ENCODE results near the gene COG7.

Gene COG7

DNA sequence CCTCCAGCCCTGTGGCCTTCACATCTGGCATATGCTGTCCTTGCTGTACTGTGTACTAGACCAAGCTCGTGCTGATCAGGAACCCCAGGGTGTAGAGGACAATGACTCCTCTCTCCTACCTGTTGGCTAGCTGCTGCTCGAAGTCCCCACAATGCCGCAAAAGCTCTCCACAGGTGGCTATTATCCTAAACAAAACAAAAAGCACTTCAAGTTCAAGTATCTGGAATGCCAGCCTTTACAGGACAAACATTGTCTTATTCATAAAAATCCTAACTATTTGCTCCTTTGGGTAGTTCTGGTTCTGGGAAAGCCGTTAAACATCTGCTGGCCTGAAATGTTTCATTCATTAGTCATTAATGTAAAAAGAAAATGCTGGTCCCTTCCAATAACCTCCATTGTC is 42.8 kb downstream of the COG7 start:
- Histone ChIP-seq H3K27ac (ENCODE audit: low read length) (no peak overlapping the region), H4K20me1 (ENCODE audit: insufficient read depth, low read length) (no peaks in the 10 kb centered on the region), H3K9me3 (ENCODE audit: insufficient read depth, low read length) (no peaks in the 10 kb centered on the region)

GRCh38 chr16:23409522-23409921 is 43.5 kb downstream of the COG7 start:
- Histone ChIP-seq H4K20me1 (ENCODE audit: insufficient read depth, low read length) (no peaks in the 10 kb centered on the region), H3K36me3 (replicated peaks; ENCODE audit: low read depth, low read length) (peaks cover 11% of the 10 kb centered on the region), H3K27me3 (ENCODE audit: low read depth, low read length) (no peaks in the 10 kb centered on the region), H3K4me2 (ENCODE audit: low read length) (no peak overlapping the region), H2AFZ (ENCODE audit: low read depth, low read length) (no peak overlapping the region), H3K27ac (ENCODE audit: low read length) (no peak overlapping the region), H3K79me2 (ENCODE audit: low read length) (no peaks in the 10 kb centered on the region), H3K9me3 (ENCODE audit: insufficient read depth, low read length) (no peaks in the 10 kb centered on the region), H3K4me1 (ENCODE audit: low read length) (no peaks in the 10 kb centered on the region), H3K9ac (ENCODE audit: low read length) (no peak overlapping the region), H3K4me3 (ENCODE audit: low read length) (no peak overlapping the region)
- no peak for TF ChIP-seq EZH2phosphoT487 (IDR thresholded peaks at IDR 0.05; ENCODE audit: low read depth)
- TF ChIP-seq, protein P1, sequence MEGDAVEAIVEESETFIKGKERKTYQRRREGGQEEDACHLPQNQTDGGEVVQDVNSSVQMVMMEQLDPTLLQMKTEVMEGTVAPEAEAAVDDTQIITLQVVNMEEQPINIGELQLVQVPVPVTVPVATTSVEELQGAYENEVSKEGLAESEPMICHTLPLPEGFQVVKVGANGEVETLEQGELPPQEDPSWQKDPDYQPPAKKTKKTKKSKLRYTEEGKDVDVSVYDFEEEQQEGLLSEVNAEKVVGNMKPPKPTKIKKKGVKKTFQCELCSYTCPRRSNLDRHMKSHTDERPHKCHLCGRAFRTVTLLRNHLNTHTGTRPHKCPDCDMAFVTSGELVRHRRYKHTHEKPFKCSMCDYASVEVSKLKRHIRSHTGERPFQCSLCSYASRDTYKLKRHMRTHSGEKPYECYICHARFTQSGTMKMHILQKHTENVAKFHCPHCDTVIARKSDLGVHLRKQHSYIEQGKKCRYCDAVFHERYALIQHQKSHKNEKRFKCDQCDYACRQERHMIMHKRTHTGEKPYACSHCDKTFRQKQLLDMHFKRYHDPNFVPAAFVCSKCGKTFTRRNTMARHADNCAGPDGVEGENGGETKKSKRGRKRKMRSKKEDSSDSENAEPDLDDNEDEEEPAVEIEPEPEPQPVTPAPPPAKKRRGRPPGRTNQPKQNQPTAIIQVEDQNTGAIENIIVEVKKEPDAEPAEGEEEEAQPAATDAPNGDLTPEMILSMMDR (IDR thresholded peaks at IDR 0.05; ENCODE audit: low read depth, low read length): no peak

More for the DNA sequence above, 42.8 kb downstream of the COG7 start:
- Histone ChIP-seq H3K9ac (ENCODE audit: low read length) (no peak overlapping the region), H3K36me3 (replicated peaks; ENCODE audit: low read depth, low read length) (peaks cover 8% of the 10 kb centered on the region), H3K4me2 (ENCODE audit: low read length) (no peak overlapping the region), H3K4me1 (ENCODE audit: low read length) (no peaks in the 10 kb centered on the region), H3K4me3 (ENCODE audit: low read length) (no peak overlapping the region), H2AFZ (ENCODE audit: low read depth, low read length) (no peak overlapping the region), H3K79me2 (ENCODE audit: low read length) (no peaks in the 10 kb centered on the region), H3K27me3 (ENCODE audit: low read depth, low read length) (no peaks in the 10 kb centered on the region)
- TF ChIP-seq, protein P1 (IDR thresholded peaks at IDR 0.05; ENCODE audit: low read depth, low read length): no peak
- TF ChIP-seq EZH2phosphoT487 (IDR thresholded peaks at IDR 0.05; ENCODE audit: low read depth): no peak

- no peaks in the 10 kb centered on the region for H3K79me2 ChIP-seq (ENCODE audit: low read length)
- H3K36me3 ChIP-seq (replicated peaks; ENCODE audit: low read depth, low read length): peaks cover 11% of the 10 kb centered on the region
- no peaks in the 10 kb centered on the region for H3K4me1 ChIP-seq (ENCODE audit: low read length)
- no peak overlapping the region for H2AFZ ChIP-seq (ENCODE audit: low read depth, low read length)
- no peak overlapping the region for H3K4me3 ChIP-seq (ENCODE audit: low read length)
- H4K20me1 ChIP-seq (ENCODE audit: insufficient read depth, low read length): no peaks in the 10 kb centered on the region
- H3K9me3 ChIP-seq (ENCODE audit: insufficient read depth, low read length): no peaks in the 10 kb centered on the region
- TF ChIP-seq EZH2phosphoT487 (IDR thresholded peaks at IDR 0.05; ENCODE audit: low read depth): no peak
- TF ChIP-seq, protein P1 (IDR thresholded peaks at IDR 0.05; ENCODE audit: low read depth, low read length): no peak
- H3K4me2 ChIP-seq (ENCODE audit: low read length): no peak overlapping the region
- H3K27me3 ChIP-seq (ENCODE audit: low read depth, low read length): no peaks in the 10 kb centered on the region
- H3K9ac ChIP-seq (ENCODE audit: low read length): no peak overlapping the region
- no peak overlapping the region for H3K27ac ChIP-seq (ENCODE audit: low read length)
Measured at GRCh38 chr16:23408823-23409298, 44.1 kb downstream of the COG7 start.

DNA sequence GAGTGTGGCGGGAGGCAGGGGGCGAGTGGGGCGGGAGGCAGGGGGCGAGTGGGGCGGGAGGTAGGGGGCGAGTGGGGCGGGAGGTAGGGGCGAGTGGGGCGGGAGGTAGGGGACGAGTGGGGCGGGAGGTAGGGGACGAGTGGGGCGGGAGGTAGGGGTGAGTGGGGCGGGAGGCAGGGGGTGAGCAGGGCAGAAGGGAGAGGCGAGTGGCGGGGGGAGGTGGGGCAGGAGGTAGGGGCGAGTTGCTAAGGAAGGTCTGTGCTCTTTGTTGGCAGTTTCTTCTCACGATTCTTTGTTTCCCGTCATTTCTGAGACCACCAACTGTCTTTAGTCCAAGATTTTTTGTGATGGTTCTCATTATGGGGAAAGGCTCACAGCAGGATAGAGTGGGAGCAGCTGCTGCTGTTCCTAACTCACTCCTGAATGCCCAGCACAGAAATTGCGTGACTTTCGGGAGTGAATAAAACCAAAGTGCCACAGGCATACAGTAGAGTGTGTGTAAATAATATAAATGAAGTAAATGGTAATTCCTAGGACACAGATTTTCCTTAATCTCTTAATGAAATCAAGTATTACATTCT is 44.7 kb downstream of the COG7 start:
- no peak overlapping the region for H2AFZ ChIP-seq (ENCODE audit: low read depth, low read length)
- H3K79me2 ChIP-seq (ENCODE audit: low read length): no peaks in the 10 kb centered on the region
- no peak overlapping the region for H3K27ac ChIP-seq (ENCODE audit: low read length)
- no peak overlapping the region for H3K9ac ChIP-seq (ENCODE audit: low read length)
- no peaks in the 10 kb centered on the region for H3K4me1 ChIP-seq (ENCODE audit: low read length)
- peaks cover 12% of the 10 kb centered on the region for H3K36me3 ChIP-seq (replicated peaks; ENCODE audit: low read depth, low read length)
- no peaks in the 10 kb centered on the region for H3K27me3 ChIP-seq (ENCODE audit: low read depth, low read length)
- no peak overlapping the region for H3K4me2 ChIP-seq (ENCODE audit: low read length)
- no peaks in the 10 kb centered on the region for H4K20me1 ChIP-seq (ENCODE audit: insufficient read depth, low read length)
- H3K9me3 ChIP-seq (ENCODE audit: insufficient read depth, low read length): no peaks in the 10 kb centered on the region
- no peak overlapping the region for H3K4me3 ChIP-seq (ENCODE audit: low read length)
- TF ChIP-seq EZH2phosphoT487 (IDR thresholded peaks at IDR 0.05; ENCODE audit: low read depth): no peak
- TF ChIP-seq, protein P1 (IDR thresholded peaks at IDR 0.05; ENCODE audit: low read depth, low read length): no peak
